ENCODE measurements around the gene CRHR2.

Gene CRHR2

GRCh38 chr7:30658479-30659074, 23.7 kb downstream of the CRHR2 start:
- Mint-ChIP-seq H3K4me3 (no peak overlapping the region), H3K9me3 (no peaks in the 10 kb centered on the region), H3K27me3 (ENCODE audit: low read depth) (no peaks in the 10 kb centered on the region), H3K4me1 (ENCODE audit: low read depth) (no peaks in the 10 kb centered on the region), H3K36me3 (ENCODE audit: low read depth) (no peaks in the 10 kb centered on the region), H3K27ac (no peak overlapping the region)

DNA sequence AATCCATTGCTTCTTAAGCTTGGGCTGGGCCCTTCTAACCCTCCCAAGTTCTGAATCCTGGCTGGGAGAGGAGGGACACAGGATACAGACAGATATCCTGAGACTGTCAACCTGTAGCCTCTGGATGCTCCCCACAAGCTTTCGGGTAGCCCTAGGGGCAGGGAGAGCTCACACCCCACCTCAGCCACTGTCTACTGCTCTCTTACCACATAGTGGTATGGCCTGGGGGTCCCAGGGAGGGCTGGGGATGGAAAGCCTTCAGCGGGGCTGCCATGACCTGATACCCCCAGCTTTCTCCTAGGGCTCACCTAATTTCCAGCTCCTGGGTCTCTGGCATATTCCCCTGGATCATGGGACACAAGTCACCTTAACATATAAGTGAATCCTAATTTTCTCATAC, 25.1 kb downstream of the CRHR2 start:
- H3K9me3 Mint-ChIP-seq = no peaks in the 10 kb centered on the region
- H3K27me3 Mint-ChIP-seq (ENCODE audit: low read depth) = no peaks in the 10 kb centered on the region
- H3K27ac Mint-ChIP-seq = no peak overlapping the region
- H3K4me1 Mint-ChIP-seq (ENCODE audit: low read depth) = no peaks in the 10 kb centered on the region
- no peak overlapping the region for H3K4me3 Mint-ChIP-seq
- H3K36me3 Mint-ChIP-seq (ENCODE audit: low read depth) = no peaks in the 10 kb centered on the region

GRCh38 chr7:30656006-30656957, 26.0 kb downstream of the CRHR2 start:
- H3K27ac Mint-ChIP-seq = no peak overlapping the region
- no peaks in the 10 kb centered on the region for H3K36me3 Mint-ChIP-seq (ENCODE audit: low read depth)
- H3K27me3 Mint-ChIP-seq (ENCODE audit: low read depth) = no peaks in the 10 kb centered on the region
- H3K4me3 Mint-ChIP-seq = no peak overlapping the region
- H3K9me3 Mint-ChIP-seq = no peaks in the 10 kb centered on the region
- no peaks in the 10 kb centered on the region for H3K4me1 Mint-ChIP-seq (ENCODE audit: low read depth)

- Mint-ChIP-seq H3K4me3 (no peak overlapping the region), H3K27ac (no peak overlapping the region), H3K9me3 (no peaks in the 10 kb centered on the region), H3K27me3 (ENCODE audit: low read depth) (no peaks in the 10 kb centered on the region), H3K4me1 (ENCODE audit: low read depth) (no peaks in the 10 kb centered on the region), H3K36me3 (ENCODE audit: low read depth) (no peaks in the 10 kb centered on the region)
Measured at GRCh38 chr7:30655096-30655970, 26.9 kb downstream of the CRHR2 start.

DNA sequence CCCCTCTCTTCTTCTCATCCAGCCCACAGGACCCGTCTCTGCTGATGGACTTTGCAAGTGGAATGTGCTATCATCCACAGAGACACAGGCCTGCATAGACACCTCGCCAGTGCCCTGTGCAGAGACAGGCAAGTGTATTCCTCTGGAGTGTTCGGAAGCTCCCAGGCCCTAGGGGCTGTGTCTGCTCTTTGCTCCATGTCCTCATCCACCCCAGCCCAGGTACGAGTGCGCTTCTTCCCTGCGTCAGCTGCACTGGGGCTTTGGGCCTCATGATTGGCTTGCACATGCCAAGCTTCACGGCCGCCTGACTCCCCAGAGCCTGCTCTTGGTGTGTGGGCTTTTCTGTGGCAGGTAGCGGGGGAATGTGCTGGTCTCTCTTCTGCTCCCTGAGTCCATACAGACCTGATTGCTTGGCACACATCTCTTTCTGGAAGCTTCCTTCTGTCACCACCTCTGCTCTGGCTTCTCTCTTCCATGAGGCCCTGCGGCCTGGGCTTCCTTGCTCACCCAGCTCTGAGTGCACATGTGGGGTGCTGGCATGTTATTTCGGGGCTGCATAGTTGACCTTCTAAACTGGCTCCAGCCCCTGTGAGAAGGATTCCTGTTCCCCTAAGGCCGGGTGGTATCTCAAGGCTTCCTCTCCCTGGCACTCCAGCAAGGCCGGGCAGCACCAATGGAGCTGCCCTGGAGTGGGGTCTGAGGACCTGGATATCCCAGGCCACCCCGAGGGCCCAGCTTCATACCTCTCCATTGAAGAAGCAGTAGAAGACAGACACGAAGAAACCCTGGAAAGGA, 27.8 kb downstream of the CRHR2 start:
- H3K9me3 Mint-ChIP-seq = no peaks in the 10 kb centered on the region
- H3K27me3 Mint-ChIP-seq (ENCODE audit: low read depth) = no peaks in the 10 kb centered on the region
- no peaks in the 10 kb centered on the region for H3K36me3 Mint-ChIP-seq (ENCODE audit: low read depth)
- H3K27ac Mint-ChIP-seq = no peak overlapping the region
- H3K4me1 Mint-ChIP-seq (ENCODE audit: low read depth) = no peaks in the 10 kb centered on the region
- H3K4me3 Mint-ChIP-seq = peak overlapping the region; percentile 21

- no peaks in the 10 kb centered on the region for H3K27me3 Mint-ChIP-seq (ENCODE audit: low read depth)
- H3K36me3 Mint-ChIP-seq (ENCODE audit: low read depth) = no peaks in the 10 kb centered on the region
- H3K4me3 Mint-ChIP-seq = no peak overlapping the region
- no peaks in the 10 kb centered on the region for H3K9me3 Mint-ChIP-seq
- no peaks in the 10 kb centered on the region for H3K4me1 Mint-ChIP-seq (ENCODE audit: low read depth)
- H3K27ac Mint-ChIP-seq = no peak overlapping the region
Measured at GRCh38 chr7:30652698-30653641, 29.3 kb downstream of the CRHR2 start.

- Mint-ChIP-seq H3K4me3 (no peak overlapping the region), H3K9me3 (no peaks in the 10 kb centered on the region), H3K36me3 (ENCODE audit: low read depth) (no peaks in the 10 kb centered on the region), H3K27ac (no peak overlapping the region), H3K4me1 (ENCODE audit: low read depth) (no peaks in the 10 kb centered on the region), H3K27me3 (ENCODE audit: low read depth) (no peaks in the 10 kb centered on the region)
Measured at GRCh38 chr7:30652132-30652531, 30.1 kb downstream of the CRHR2 start.

DNA sequence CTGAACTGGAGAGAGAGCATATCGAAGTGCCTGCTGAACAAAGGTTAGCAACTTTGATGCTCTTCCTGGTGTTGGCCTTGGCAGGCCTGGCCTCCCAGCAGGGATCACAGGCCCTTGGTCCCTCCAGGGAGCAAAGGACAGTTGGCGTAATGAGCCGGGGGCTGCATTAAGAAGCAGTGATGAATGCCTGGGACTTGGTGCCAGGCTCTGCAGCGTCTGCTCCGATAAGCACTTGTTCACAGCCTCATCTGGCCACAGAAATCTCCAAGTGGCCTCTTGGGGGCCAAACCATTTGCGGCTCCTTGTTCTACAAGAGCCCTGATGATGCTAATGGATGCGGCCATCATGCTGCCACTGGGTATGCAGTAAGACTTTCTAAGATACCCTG, 31.8 kb downstream of the CRHR2 start:
- no peak overlapping the region for H3K27ac Mint-ChIP-seq
- no peaks in the 10 kb centered on the region for H3K4me1 Mint-ChIP-seq (ENCODE audit: low read depth)
- no peaks in the 10 kb centered on the region for H3K27me3 Mint-ChIP-seq (ENCODE audit: low read depth)
- H3K36me3 Mint-ChIP-seq (ENCODE audit: low read depth) = no peaks in the 10 kb centered on the region
- no peaks in the 10 kb centered on the region for H3K9me3 Mint-ChIP-seq
- no peak overlapping the region for H3K4me3 Mint-ChIP-seq

DNA sequence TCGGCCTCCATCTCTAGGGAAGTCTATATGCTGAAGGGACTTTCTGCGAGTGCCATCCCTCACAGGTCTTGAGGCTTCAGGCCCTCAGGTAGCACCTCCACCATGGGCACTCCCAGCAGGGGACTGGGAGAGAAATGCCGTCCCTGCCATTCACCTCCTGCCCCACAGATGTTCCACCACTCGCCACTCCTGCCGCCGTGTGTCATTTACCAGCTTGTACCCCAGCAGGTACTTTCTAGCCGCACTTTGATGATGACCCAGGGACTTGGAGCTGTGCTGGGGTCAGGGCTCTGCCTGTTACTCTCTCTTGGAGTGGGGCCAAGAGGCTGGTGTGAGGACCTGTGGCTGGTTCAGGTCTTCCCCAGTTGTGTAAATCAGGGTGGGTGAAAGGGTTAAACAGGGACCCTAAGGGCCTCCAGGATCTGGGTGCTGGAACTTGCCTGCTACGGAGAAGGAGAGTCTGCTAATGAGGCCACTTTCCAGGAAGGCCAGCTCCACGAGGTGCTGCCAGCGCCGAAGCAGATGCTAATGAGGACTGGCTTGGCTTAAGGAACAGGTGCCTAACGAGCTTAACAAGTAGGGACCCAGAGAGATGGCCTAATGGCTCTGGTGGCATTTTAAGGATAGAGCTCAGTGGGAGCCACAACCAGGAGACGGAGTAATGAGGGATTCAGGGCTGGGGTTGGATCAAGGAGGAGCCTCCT, 32.4 kb downstream of the CRHR2 start:
- H3K9me3 Mint-ChIP-seq = no peaks in the 10 kb centered on the region
- H3K36me3 Mint-ChIP-seq (ENCODE audit: low read depth) = no peaks in the 10 kb centered on the region
- no peak overlapping the region for H3K4me3 Mint-ChIP-seq
- H3K27me3 Mint-ChIP-seq (ENCODE audit: low read depth) = no peaks in the 10 kb centered on the region
- H3K4me1 Mint-ChIP-seq (ENCODE audit: low read depth) = no peaks in the 10 kb centered on the region
- H3K27ac Mint-ChIP-seq = no peak overlapping the region

DNA sequence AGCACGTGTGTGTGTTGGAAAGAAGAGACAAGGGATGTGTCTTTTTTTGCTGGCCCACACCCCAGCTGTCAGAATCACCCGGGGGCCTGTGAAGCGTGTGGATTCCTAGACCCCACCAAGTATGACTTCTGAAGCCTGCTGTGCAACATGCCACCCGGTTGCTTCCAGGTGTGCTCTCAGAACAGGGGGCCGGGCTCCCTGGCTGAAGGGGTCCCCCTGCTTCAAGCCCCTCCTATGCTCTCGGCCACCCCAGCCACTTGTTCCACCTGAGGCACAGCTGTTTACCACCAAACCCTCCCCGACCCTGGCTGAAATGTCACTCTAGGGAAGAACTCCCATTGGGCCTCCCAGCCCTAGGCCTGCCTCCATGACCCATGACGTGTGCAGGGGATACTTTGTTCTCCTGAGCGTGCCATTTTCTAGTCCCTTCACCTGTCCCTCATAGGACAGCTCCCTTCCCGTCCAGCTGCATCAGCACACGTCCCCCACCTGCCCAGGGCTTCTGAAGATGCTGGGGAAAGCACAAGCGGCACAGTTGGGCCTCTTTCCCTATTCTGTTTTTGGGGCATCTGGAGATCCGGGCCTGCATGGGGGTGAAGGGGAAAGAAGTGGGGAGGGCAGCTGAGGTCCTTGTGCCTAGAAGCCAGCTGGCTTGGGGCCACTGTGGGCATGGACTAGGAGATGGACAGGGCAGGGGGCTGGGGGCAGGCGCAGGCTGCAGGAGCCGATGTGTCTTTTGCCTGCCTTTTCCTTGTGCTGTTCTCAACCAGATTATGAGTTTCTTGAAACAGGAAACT, 33.3 kb downstream of the CRHR2 start:
- no peaks in the 10 kb centered on the region for H3K36me3 Mint-ChIP-seq (ENCODE audit: low read depth)
- H3K9me3 Mint-ChIP-seq = no peaks in the 10 kb centered on the region
- H3K4me3 Mint-ChIP-seq = no peak overlapping the region
- H3K27ac Mint-ChIP-seq = no peak overlapping the region
- H3K27me3 Mint-ChIP-seq (ENCODE audit: low read depth) = no peaks in the 10 kb centered on the region
- no peaks in the 10 kb centered on the region for H3K4me1 Mint-ChIP-seq (ENCODE audit: low read depth)

GRCh38 chr7:30647589-30648364, 34.5 kb downstream of the CRHR2 start:
- Mint-ChIP-seq H3K4me3 (no peak overlapping the region), H3K36me3 (ENCODE audit: low read depth) (no peaks in the 10 kb centered on the region), H3K27ac (no peak overlapping the region), H3K9me3 (no peaks in the 10 kb centered on the region), H3K27me3 (ENCODE audit: low read depth) (no peaks in the 10 kb centered on the region), H3K4me1 (ENCODE audit: low read depth) (no peaks in the 10 kb centered on the region)

GRCh38 chr7:30646154-30646553, 36.1 kb downstream of the CRHR2 start:
- no peaks in the 10 kb centered on the region for H3K9me3 Mint-ChIP-seq
- H3K27me3 Mint-ChIP-seq (ENCODE audit: low read depth) = no peaks in the 10 kb centered on the region
- H3K4me3 Mint-ChIP-seq = no peak overlapping the region
- no peaks in the 10 kb centered on the region for H3K36me3 Mint-ChIP-seq (ENCODE audit: low read depth)
- H3K4me1 Mint-ChIP-seq (ENCODE audit: low read depth) = no peaks in the 10 kb centered on the region
- H3K27ac Mint-ChIP-seq = no peak overlapping the region
